Ascending aorta (tissue), 2 donors: ENCODE data around the gene RNF20. TPM values are rescaled to one million over a fixed set of nuclear protein-coding genes. Genes with fewer than 3 reads are reported as not detected.
"Not testable (repeated sequence)": the region's sequence is repeated elsewhere in the genome, so short reads cannot be mapped to it uniquely, and the experiment has no call there.

Experiments used
- DNase-seq, 2 donors: peaks; one replicate each; pipeline ENCODE4 v3.0.0-alpha.2; 2019; ENCODE audit warnings: low spot score in 2 of 2
- H3K27ac ChIP-seq, 2 donors: fragments of 200-600 bp; sonication (generic); one replicate each; pipeline ENCODE4 v1.5.1; 2016 to 2017; ENCODE audit warnings: mild to moderate bottlenecking in 1 of 2
- H3K27me3 ChIP-seq: fragments of 200-600 bp; sonication (generic); one replicate; pipeline ENCODE4 v1.5.1; 2017
- H3K36me3 ChIP-seq, 2 donors: fragments of 200-600 bp; sonication (generic); one replicate each; pipeline ENCODE4 v1.5.1; 2016
- H3K4me1 ChIP-seq, 2 donors: fragments of 200-600 bp; sonication (generic); one replicate each; pipeline ENCODE4 v1.5.1; 2016 to 2017; ENCODE audit warnings: mild to moderate bottlenecking in 1 of 2
- H3K4me3 ChIP-seq, 2 donors: fragments of 200-600 bp; sonication (generic); one replicate each; pipeline ENCODE4 v1.5.1; 2016 to 2017; ENCODE audit warnings: mild to moderate bottlenecking in 1 of 2
- H3K9me3 ChIP-seq, 2 donors: fragments of 200-600 bp; sonication (generic); one replicate each; pipeline ENCODE4 v1.5.1; 2016
- intact Hi-C: fragments of 100-400 bp; cut with DNase I; formaldehyde crosslinking; loops from one replicate; pipeline ENCODE4 v1.15.1; 2023
- total RNA-seq: library from RNA; depleted of rRNA; stranded (reverse); fragments of >200 nt; gene quantifications from one replicate; pipeline ENCODE4 v1.1.0, GENCODE V29; 2016
- TF ChIP-seq, protein P1 (sequence below), 3 experiments: fragments of 200-600 bp in 2 of 3; fragments of 450-650 bp in 1 of 3; sonication (generic) in 2 of 3; IDR thresholded peaks; one replicate each; pipeline ENCODE4 v1.5.1; 2016 to 2019; ENCODE audit warnings: antibody characterized with exemption in 3 of 3, mild to moderate bottlenecking in 1 of 3, moderate library complexity in 1 of 3

RNF20 gene
- total RNA-seq, 1 donor from 2014 or later, result 47.7 TPM

GRCh38 chr9:101536351-101536750 is 2.7 kb downstream of the RNF20 start:
- peaks cover 22 to 39% of the 10 kb centered on the region in 2 donors for H3K36me3 ChIP-seq
- intact Hi-C loops, result no loop called here
- DNase-seq, result no peak
- no peak overlapping the region for H3K27ac ChIP-seq
- peaks cover 4 to 24% of the 10 kb centered on the region in 2 donors for H3K4me1 ChIP-seq
- no peaks in the 10 kb centered on the region for H3K27me3 ChIP-seq
- no peaks in the 10 kb centered on the region for H3K9me3 ChIP-seq
- TF ChIP-seq, protein P1, sequence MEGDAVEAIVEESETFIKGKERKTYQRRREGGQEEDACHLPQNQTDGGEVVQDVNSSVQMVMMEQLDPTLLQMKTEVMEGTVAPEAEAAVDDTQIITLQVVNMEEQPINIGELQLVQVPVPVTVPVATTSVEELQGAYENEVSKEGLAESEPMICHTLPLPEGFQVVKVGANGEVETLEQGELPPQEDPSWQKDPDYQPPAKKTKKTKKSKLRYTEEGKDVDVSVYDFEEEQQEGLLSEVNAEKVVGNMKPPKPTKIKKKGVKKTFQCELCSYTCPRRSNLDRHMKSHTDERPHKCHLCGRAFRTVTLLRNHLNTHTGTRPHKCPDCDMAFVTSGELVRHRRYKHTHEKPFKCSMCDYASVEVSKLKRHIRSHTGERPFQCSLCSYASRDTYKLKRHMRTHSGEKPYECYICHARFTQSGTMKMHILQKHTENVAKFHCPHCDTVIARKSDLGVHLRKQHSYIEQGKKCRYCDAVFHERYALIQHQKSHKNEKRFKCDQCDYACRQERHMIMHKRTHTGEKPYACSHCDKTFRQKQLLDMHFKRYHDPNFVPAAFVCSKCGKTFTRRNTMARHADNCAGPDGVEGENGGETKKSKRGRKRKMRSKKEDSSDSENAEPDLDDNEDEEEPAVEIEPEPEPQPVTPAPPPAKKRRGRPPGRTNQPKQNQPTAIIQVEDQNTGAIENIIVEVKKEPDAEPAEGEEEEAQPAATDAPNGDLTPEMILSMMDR (IDR thresholded peaks at IDR 0.05), result no peak
- H3K4me3 ChIP-seq, result no peak overlapping the region

DNA sequence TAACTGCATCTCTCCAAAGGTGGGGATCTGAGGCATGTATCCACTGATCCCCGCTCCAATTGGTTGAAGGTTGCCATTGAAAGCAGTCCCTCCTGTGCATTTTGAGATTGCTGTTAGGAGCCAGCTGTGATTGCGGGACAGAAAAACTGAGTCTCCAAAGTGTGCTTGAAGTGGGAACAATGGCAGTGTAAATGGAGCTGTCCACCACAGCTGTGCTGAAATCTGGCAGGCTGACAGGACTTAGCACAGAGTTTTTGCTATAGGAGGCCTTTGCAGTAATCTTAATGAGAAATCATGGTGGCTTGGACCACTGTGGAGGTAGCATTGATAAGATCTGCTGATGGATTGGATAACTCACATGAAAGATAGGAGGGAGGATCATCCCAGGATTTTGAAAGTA is 3.3 kb downstream of the RNF20 start:
- TF ChIP-seq, protein P1 (IDR thresholded peaks at IDR 0.05), result no peak
- peaks cover 4 to 24% of the 10 kb centered on the region in 2 donors for H3K4me1 ChIP-seq
- H3K27ac ChIP-seq, result no peak overlapping the region
- DNase-seq, result no peak
- H3K36me3 ChIP-seq, result peaks cover 26 to 43% of the 10 kb centered on the region in 2 donors
- no peaks in the 10 kb centered on the region for H3K9me3 ChIP-seq
- no peaks in the 10 kb centered on the region for H3K27me3 ChIP-seq
- intact Hi-C loops, result no loop called here
- no peak overlapping the region for H3K4me3 ChIP-seq

DNA sequence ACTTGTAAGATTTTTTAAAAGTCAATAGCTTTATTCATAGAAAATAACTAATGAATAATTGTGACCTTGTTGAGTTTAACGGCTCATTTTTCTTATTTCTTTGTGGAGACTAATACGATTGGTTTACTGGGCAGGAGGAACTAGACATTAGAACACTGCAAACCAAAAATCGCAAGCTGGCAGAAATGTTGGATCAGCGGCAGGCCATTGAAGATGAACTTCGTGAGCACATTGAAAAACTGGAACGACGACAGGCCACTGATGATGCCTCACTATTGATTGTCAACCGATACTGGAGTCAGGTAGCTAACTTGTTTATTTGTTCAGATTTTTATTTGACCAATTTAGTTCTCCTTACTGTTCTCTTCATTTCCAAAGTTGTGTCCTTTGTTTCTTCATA is 6.4 kb downstream of the RNF20 start:
- Histone ChIP-seq H3K36me3 (peaks cover 45 to 66% of the 10 kb centered on the region in 2 donors), H3K4me1 (peaks cover 4 to 16% of the 10 kb centered on the region in 2 donors), H3K9me3 (no peaks in the 10 kb centered on the region), H3K27ac (no peak overlapping the region), H3K4me3 (no peak overlapping the region), H3K27me3 (no peaks in the 10 kb centered on the region)
- TF ChIP-seq, protein P1 (IDR thresholded peaks at IDR 0.05), result no peak
- intact Hi-C loops, result no loop called here
- DNase-seq, result no peak

- Histone ChIP-seq H3K27ac (no peak overlapping the region), H3K4me1 (no peaks in the 10 kb centered on the region), H3K36me3 (peaks cover 63 to 70% of the 10 kb centered on the region in 2 donors), H3K27me3 (no peaks in the 10 kb centered on the region), H3K4me3 (no peak overlapping the region), H3K9me3 (no peaks in the 10 kb centered on the region)
- DNase-seq, result no peak
- TF ChIP-seq, protein P1 (IDR thresholded peaks at IDR 0.05), result no peak
- intact Hi-C loops, result no loop called here
Measured at GRCh38 chr9:101543098-101543735, 9.6 kb downstream of the RNF20 start.

GRCh38 chr9:101549472-101550098 is 15.9 kb downstream of the RNF20 start:
- H3K36me3 ChIP-seq, result peaks cover 80 to 92% of the 10 kb centered on the region in 2 donors
- H3K4me3 ChIP-seq, H3K27ac ChIP-seq, H3K9me3 ChIP-seq, H3K4me1 ChIP-seq, intact Hi-C loops, DNase-seq, H3K27me3 ChIP-seq: not testable (repeated sequence)
- TF ChIP-seq, protein P1 (IDR thresholded peaks at IDR 0.05), result peak in 2 of 3 experiments; percentile 22 to 41
